ENCODE data around the gene HOXA7.

DNA sequence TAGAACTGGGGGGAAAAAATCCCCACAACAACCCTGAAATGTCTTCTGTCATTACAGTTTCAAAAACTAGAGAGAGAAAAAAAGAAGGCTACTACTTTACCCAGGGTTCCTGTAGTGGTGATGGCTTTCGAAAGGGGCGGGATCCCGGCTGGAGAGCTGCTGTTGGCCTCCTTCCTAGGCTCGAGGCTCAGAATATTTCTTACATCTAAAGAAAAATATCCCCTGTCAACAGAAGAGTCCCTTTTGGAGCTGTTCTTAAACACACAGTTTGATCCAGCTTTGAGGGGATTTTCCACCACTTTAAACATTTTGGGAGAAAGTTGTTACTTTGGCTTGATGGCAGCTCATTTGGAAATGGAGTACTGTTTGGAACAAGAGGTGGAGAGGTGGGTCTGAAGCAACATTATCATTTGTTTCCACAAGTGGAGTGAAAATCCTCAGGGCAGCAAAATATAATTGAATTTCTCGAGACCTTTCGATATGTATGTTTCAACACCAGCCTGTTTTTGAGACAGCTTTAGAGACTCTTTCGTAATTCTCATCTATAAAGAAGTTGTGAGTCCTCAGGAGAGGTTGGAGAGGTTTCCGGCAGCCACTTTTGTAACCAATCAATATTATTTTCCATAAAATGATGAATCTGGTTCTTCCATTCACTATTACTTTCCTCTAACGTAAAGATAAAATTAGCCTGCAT lies 38.4 kb upstream of the HOXA7 start:
- no peak for TF ChIP-seq POLR2A (IDR thresholded peaks at IDR 0.05)
- TF ChIP-seq EP300 (IDR thresholded peaks at IDR 0.05), result no peak
- no peak for TF ChIP-seq CTCF (IDR thresholded peaks at IDR 0.05)
